Measurements from ENCODE around the gene FGD6.
A peak's percentile ranks its signal among the peaks of the same experiment; 100 is the strongest.

FGD6 gene

GRCh38 chr12:95077341-95077740, 139.9 kb downstream of the FGD6 start:
- no peak for DNase-seq

- no peak for DNase-seq
Measured at GRCh38 chr12:95074766-95075165, 142.5 kb downstream of the FGD6 start.

GRCh38 chr12:95073698-95074520, 143.4 kb downstream of the FGD6 start:
- DNase-seq = no peak

- peak; percentile 93 to 97 (median 96) for DNase-seq
Measured at GRCh38 chr12:95072900-95073697, 144.2 kb downstream of the FGD6 start, which contains the start of gene NR2C1. TSS of gene NR2C1 (minus strand) at chr12:95073618. CDS start at chr12:95067384, 6,234 bp downstream.

GRCh38 chr12:95070378-95070777, 146.9 kb downstream of the FGD6 start:
- DNase-seq = no peak

GRCh38 chr12:95066091-95066855, 151.0 kb downstream of the FGD6 start:
- no peak for DNase-seq

- DNase-seq = no peak
Measured at GRCh38 chr12:95060951-95061350, 156.3 kb downstream of the FGD6 start.

GRCh38 chr12:95059984-95060383, 157.3 kb downstream of the FGD6 start:
- DNase-seq = no peak

- DNase-seq = no peak
Measured at GRCh38 chr12:95057424-95057823, 159.8 kb downstream of the FGD6 start.

GRCh38 chr12:95055057-95055456, 162.2 kb downstream of the FGD6 start:
- no peak for DNase-seq

GRCh38 chr12:95054206-95054605, 163.1 kb downstream of the FGD6 start:
- no peak for DNase-seq

GRCh38 chr12:95051241-95051640, 166.0 kb downstream of the FGD6 start:
- DNase-seq = no peak

- DNase-seq = no peak
Measured at GRCh38 chr12:95037906-95038305, 179.4 kb downstream of the FGD6 start.

- no peak for DNase-seq
Measured at GRCh38 chr12:95034750-95035149, 182.5 kb downstream of the FGD6 start.

Measured in suppressor macrophage (primary cell).